HG02870 (cell line): ENCODE data around the gene VAPB.
"Not testable (repeated sequence)": the region's sequence is repeated elsewhere in the genome, so short reads cannot be mapped to it uniquely, and the experiment has no call there.

Source experiments
- ATAC-seq: cut with Tn5 transposase; IDR thresholded peaks from one replicate; pipeline ENCODE4 v1.9.1; 2021; ENCODE audit warnings: mild to moderate bottlenecking, moderate library complexity; ENCODE audit not compliant: unreplicated experiment

Gene VAPB

GRCh38 chr20:58388882-58389323, at the start of gene VAPB:
VAPB (plus strand) TSS chr20:58389229; CDS start chr20:58389460, 231 bp downstream.
- peak; percentile 91 for ATAC-seq

- no peak for ATAC-seq
Measured at GRCh38 chr20:58339741-58340140, 49.3 kb upstream of the VAPB start.

GRCh38 chr20:58340151-58340550, 48.9 kb upstream of the VAPB start:
- no peak for ATAC-seq

- no peak for ATAC-seq
Measured at GRCh38 chr20:58340853-58341252, 48.2 kb upstream of the VAPB start.

GRCh38 chr20:58342104-58342945, 46.7 kb upstream of the VAPB start:
- no peak for ATAC-seq

- no peak for ATAC-seq
Measured at GRCh38 chr20:58344741-58345140, 44.3 kb upstream of the VAPB start.

- ATAC-seq, result no peak
Measured at GRCh38 chr20:58349570-58349969, 39.5 kb upstream of the VAPB start.

GRCh38 chr20:58352468-58352867, 36.6 kb upstream of the VAPB start:
- no peak for ATAC-seq

GRCh38 chr20:58359441-58359840, 29.6 kb upstream of the VAPB start:
- ATAC-seq, result no peak

GRCh38 chr20:58360936-58361335, 28.1 kb upstream of the VAPB start:
- ATAC-seq, result no peak

- ATAC-seq, result no peak
Measured at GRCh38 chr20:58361481-58362205, 27.4 kb upstream of the VAPB start.

GRCh38 chr20:58362206-58362516, 26.9 kb upstream of the VAPB start:
- no peak for ATAC-seq

GRCh38 chr20:58362970-58363369, 26.1 kb upstream of the VAPB start:
- ATAC-seq, result no peak

GRCh38 chr20:58366866-58367265, 22.2 kb upstream of the VAPB start:
- no peak for ATAC-seq

- ATAC-seq, result no peak
Measured at GRCh38 chr20:58372806-58373205, 16.2 kb upstream of the VAPB start.

GRCh38 chr20:58373296-58373695, 15.7 kb upstream of the VAPB start:
- ATAC-seq, result not testable (repeated sequence)

GRCh38 chr20:58374027-58374850, 14.8 kb upstream of the VAPB start:
- ATAC-seq, result no peak

- ATAC-seq, result no peak
Measured at GRCh38 chr20:58374906-58375758, 13.9 kb upstream of the VAPB start.

- no peak for ATAC-seq
Measured at GRCh38 chr20:58375759-58376352, 13.2 kb upstream of the VAPB start.

GRCh38 chr20:58377017-58377416, 12.0 kb upstream of the VAPB start:
- no peak for ATAC-seq
